Activated T-cell treated with anti-CD3 and anti-CD28 coated beads, Interleukin-2, amount 50 U/mL, for 4 hours (primary cell): Measurements from ENCODE around the gene ITGB5. TPM values are rescaled to one million over a fixed set of nuclear protein-coding genes. Genes with fewer than 3 reads are reported as not detected.

Source experiments
- ATAC-seq, 2 donors: fragments of 200-7000 bp; cut with Tn5 transposase; one replicate each; pipeline ENCODE4 v1.10.0; 2021
- DNase-seq: peaks from one replicate; pipeline ENCODE4 v3.0.0-alpha.2; 2020
- H3K27me3 Mint-ChIP-seq: one replicate; pipeline ENCODE4 v1.8.0; 2021; ENCODE audit warnings: low read depth, mixed read lengths
- H3K36me3 Mint-ChIP-seq: one replicate; pipeline ENCODE4 v1.8.0; 2022; ENCODE audit warnings: mixed read lengths; ENCODE audit not compliant: insufficient read depth
- H3K4me1 Mint-ChIP-seq: one replicate; pipeline ENCODE4 v1.8.0; 2021; ENCODE audit warnings: low read depth, mixed read lengths
- H3K4me3 Mint-ChIP-seq: one replicate; pipeline ENCODE4 v1.8.0; 2021; ENCODE audit warnings: mild to moderate bottlenecking, moderate library complexity, mixed read lengths
- H3K9me3 Mint-ChIP-seq: one replicate; pipeline ENCODE4 v1.8.0; 2021; ENCODE audit warnings: mixed read lengths
- total RNA-seq, 3 donors: library from RNA; stranded (reverse); gene quantifications; one replicate each; pipeline ENCODE4 v1.2.1, GENCODE V29; 2021

The ITGB5 gene
- total RNA-seq, 3 donors from 2014 or later, result 0.71 to 0.87 (median 0.71) TPM

DNA sequence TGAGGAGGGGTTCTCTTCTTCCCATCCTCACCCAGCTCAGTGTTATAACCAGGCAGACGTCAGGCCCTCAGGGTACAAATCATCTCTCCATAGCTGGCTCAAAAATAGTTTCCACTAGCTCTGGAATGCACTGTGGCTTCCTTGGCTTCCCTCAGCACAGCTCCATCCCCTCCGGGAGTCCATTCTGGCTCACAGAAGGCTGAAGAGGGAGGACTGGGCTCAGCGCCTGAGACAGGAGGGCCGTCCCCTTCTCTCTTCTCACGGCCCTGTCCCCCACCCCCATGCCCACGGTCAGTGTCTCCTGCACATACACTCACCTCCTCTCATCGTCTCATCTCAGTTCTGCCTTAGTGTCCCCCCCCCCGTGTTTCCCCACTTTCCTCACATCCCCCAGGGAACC, 106.8 kb downstream of the ITGB5 start:
- ATAC-seq (no peak), DNase-seq (no peak)
- H3K36me3 Mint-ChIP-seq, result no peaks in the 10 kb centered on the region
- no peaks in the 10 kb centered on the region for H3K9me3 Mint-ChIP-seq
- no peak overlapping the region for H3K4me3 Mint-ChIP-seq
- no peaks in the 10 kb centered on the region for H3K27me3 Mint-ChIP-seq
- H3K4me1 Mint-ChIP-seq, result peaks cover 7% of the 10 kb centered on the region

- no peak for ATAC-seq
- H3K4me3 Mint-ChIP-seq, result no peak overlapping the region
- peaks cover 7% of the 10 kb centered on the region for H3K4me1 Mint-ChIP-seq
- no peaks in the 10 kb centered on the region for H3K36me3 Mint-ChIP-seq
- no peaks in the 10 kb centered on the region for H3K9me3 Mint-ChIP-seq
- no peaks in the 10 kb centered on the region for H3K27me3 Mint-ChIP-seq
- no peak for DNase-seq
These were observed 107.4 kb downstream of the ITGB5 start for GRCh38 chr3:124779751-124780191.

DNA sequence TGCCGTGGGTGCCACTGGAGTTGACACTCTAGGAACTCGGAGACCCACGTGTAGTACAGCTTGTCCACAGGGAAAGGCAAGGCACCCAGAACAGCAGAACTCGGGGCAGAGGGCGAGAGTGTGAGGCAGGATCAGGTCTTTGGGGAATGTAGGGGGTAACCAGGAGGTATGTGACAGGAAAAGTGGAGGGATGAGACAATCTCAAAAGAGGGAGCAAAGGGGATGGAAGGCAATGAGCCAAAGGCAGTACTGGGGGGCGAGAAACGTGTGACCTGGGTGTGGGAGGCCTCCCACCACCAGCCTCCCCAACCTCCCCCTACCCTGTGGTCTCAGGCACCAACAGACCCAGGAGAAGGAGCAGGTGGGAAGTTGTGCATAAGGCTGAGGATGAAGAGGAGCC, 108.0 kb downstream of the ITGB5 start:
- H3K36me3 Mint-ChIP-seq, result no peaks in the 10 kb centered on the region
- H3K9me3 Mint-ChIP-seq, result no peaks in the 10 kb centered on the region
- DNase-seq (no peak), ATAC-seq (no peak)
- no peaks in the 10 kb centered on the region for H3K27me3 Mint-ChIP-seq
- H3K4me1 Mint-ChIP-seq, result peaks cover 6% of the 10 kb centered on the region
- H3K4me3 Mint-ChIP-seq, result no peak overlapping the region

DNA sequence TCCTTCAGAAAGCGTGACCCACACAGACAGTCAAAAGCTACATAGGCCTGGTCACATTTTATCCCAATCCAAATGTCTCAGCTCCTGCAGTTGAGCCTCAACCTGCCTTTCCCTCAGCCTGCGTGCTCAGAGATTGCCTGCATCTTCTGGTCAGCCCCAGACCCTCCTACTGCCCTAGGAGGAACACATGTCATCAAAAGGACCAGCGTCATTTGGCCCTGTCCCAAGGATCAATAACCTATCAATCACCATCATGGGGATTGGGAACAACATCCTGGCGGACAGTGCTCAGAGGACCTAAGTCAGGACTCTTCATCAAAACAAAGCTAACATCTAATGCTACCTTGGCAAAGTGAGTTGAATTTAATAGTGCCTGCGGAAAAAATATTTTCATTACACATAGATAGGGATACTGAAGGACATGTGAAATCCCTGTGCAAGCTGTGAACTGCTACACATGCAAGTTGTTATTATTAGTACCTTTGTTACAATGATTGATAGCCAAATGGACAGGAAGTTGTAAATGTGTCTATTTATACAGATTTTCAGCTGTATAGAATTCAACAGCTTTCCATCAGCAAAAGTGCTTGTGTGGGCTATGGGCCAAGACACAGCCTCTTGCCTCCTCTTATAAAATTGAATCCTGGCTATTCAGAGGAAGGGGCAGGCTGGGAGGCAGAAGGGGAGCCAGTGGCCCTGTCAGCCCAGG, 109.2 kb downstream of the ITGB5 start:
- Mint-ChIP-seq H3K36me3 (no peaks in the 10 kb centered on the region), H3K4me1 (peaks cover 6% of the 10 kb centered on the region), H3K27me3 (peaks cover 2% of the 10 kb centered on the region), H3K4me3 (no peak overlapping the region), H3K9me3 (no peaks in the 10 kb centered on the region)
- DNase-seq (no peak), ATAC-seq (no peak)

DNA sequence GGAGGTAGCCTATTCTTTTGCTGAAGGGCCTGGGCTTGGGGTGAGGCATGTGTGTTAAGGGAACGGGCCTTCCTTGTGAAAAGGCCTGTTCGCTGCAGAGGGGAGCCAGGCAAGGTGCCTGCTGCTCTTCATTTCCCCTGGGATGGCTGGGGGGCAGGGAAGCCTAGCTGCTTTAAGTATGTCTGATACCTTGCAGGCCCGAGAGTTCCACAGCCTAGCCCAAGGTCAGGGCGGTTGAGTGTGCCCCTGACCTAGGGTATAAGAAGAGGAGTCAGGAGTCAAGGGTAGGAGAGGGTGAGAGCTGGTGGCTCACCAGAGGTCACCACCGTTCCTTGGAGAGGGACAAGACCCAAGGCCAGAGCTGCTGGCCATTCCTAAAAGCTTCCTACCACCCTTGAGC, 110.3 kb downstream of the ITGB5 start:
- Mint-ChIP-seq H3K9me3 (no peaks in the 10 kb centered on the region), H3K27me3 (peaks cover 10% of the 10 kb centered on the region), H3K4me1 (peaks cover 6% of the 10 kb centered on the region), H3K4me3 (no peak overlapping the region), H3K36me3 (no peaks in the 10 kb centered on the region)
- no peak for ATAC-seq
- DNase-seq, result no peak

GRCh38 chr3:124775877-124776276, 111.3 kb downstream of the ITGB5 start:
- DNase-seq (no peak), ATAC-seq (no peak)
- Mint-ChIP-seq H3K4me3 (no peak overlapping the region), H3K27me3 (peaks cover 11% of the 10 kb centered on the region), H3K36me3 (no peaks in the 10 kb centered on the region), H3K9me3 (no peaks in the 10 kb centered on the region), H3K4me1 (peaks cover 3% of the 10 kb centered on the region)

DNA sequence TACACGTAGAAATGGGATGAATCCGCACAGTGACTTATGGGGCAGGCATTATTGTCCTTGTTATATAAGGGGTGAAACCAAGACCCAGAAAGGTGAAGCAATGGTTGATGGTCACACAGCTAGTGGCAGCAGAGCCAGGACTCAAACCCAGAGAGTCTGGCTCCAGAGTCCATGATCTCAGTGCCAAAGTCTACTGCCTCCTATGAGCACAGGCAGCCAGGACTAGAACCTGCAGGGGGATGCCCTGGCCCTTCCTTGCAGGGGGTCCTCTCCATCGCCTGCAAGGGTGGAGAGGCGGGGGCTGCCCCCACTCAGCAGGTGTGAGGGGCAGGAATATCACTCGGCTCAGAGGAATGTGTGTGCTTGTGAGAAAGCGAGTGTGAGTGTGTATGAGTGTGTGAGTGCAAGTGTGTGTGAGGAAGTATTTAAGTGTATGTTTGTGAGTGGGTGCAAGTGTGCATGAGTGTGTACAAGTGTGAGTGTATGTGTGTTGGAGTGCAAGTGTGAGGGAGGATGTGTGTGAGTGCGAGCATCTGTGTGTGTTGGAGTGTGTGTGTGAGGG, 112.2 kb downstream of the ITGB5 start:
- H3K27me3 Mint-ChIP-seq, result peaks cover 11% of the 10 kb centered on the region
- DNase-seq (no peak), ATAC-seq (no peak)
- no peaks in the 10 kb centered on the region for H3K36me3 Mint-ChIP-seq
- H3K4me3 Mint-ChIP-seq, result no peak overlapping the region
- H3K4me1 Mint-ChIP-seq, result no peaks in the 10 kb centered on the region
- H3K9me3 Mint-ChIP-seq, result no peaks in the 10 kb centered on the region

DNA sequence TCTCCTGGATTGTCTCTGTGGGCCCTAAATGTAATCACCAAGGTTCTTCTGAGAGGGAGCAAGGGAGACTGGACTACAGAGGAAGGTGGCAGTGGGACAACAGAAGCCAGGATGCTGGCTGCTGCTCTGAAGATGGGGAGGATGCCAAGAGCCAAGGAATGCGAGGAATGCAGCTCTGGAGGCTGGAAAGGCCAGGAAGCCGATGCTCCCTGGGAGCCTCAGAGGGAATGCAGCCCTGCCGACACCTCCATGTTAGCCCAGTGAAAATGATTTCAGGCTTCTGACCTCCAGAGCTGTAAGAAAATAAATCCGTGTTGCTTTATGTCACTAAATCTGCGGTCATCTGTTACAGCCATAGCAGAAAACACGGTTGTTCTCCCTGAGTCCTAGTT, 112.8 kb downstream of the ITGB5 start:
- Mint-ChIP-seq H3K4me1 (no peaks in the 10 kb centered on the region), H3K9me3 (no peaks in the 10 kb centered on the region), H3K27me3 (peaks cover 11% of the 10 kb centered on the region), H3K36me3 (no peaks in the 10 kb centered on the region), H3K4me3 (no peak overlapping the region)
- no peak for DNase-seq
- ATAC-seq, result no peak

DNA sequence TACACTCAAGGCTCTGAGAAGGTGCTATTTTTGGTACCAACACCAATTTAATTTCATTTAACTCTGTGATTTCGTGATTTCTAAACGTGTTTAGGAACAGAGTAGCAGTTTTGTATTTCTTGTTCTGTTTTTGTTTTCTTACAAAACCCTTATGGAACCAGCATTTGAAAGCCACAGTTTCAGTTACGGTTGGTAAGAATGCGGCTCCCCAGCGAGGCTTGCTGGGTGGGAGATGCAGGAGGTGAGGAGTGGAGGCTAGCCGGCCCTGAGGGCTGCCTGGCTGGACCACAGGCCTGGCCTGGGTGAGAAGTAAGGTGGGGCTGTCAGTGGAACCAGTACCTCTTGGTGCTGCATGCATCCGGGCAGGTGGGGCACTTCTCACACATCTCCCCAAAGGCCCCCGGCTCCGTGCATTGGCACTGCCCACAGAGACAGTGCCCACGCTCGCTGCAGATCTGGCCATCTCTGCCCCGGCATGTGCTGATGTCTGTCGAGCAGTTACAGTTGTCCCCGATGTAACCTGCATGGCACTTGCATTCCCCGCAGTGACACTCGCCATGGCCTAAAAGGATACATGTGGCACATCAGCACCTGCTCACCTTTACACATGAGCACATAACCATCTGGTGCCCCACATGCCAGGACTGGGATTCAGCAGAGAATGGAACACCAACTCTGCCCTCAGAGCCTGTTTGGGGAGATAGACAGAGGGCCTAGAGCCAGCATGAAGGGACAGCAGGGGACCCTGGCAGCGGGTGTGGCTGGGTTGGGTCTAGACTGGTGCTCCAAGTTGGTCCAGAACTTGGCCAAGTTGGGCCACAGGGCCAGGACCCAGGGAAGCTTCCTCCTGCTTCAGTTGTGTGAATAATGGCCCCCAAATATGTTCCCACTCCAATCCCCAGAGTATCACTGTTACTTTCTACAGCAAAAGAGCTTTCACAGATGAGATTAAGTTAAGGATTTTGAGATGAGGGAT, 113.5 kb downstream of the ITGB5 start:
- Mint-ChIP-seq H3K36me3 (no peaks in the 10 kb centered on the region), H3K4me3 (no peak overlapping the region), H3K4me1 (no peaks in the 10 kb centered on the region), H3K9me3 (no peaks in the 10 kb centered on the region), H3K27me3 (peaks cover 11% of the 10 kb centered on the region)
- no peak for DNase-seq
- ATAC-seq, result no peak

GRCh38 chr3:124772081-124772831, 114.9 kb downstream of the ITGB5 start:
- H3K36me3 Mint-ChIP-seq, result no peaks in the 10 kb centered on the region
- ATAC-seq, result no peak
- DNase-seq, result no peak
- H3K9me3 Mint-ChIP-seq, result no peaks in the 10 kb centered on the region
- peaks cover 11% of the 10 kb centered on the region for H3K27me3 Mint-ChIP-seq
- H3K4me1 Mint-ChIP-seq, result no peaks in the 10 kb centered on the region
- H3K4me3 Mint-ChIP-seq, result no peak overlapping the region

GRCh38 chr3:124771083-124771445, 116.1 kb downstream of the ITGB5 start:
- DNase-seq (no peak), ATAC-seq (no peak)
- H3K4me1 Mint-ChIP-seq, result no peaks in the 10 kb centered on the region
- H3K36me3 Mint-ChIP-seq, result no peaks in the 10 kb centered on the region
- peaks cover 11% of the 10 kb centered on the region for H3K27me3 Mint-ChIP-seq
- H3K9me3 Mint-ChIP-seq, result no peaks in the 10 kb centered on the region
- H3K4me3 Mint-ChIP-seq, result no peak overlapping the region

- Mint-ChIP-seq H3K9me3 (no peaks in the 10 kb centered on the region), H3K36me3 (no peaks in the 10 kb centered on the region), H3K4me3 (no peak overlapping the region), H3K4me1 (no peaks in the 10 kb centered on the region), H3K27me3 (peaks cover 11% of the 10 kb centered on the region)
- DNase-seq (no peak), ATAC-seq (no peak)
These were observed 116.7 kb downstream of the ITGB5 start for GRCh38 chr3:124770336-124771082.

GRCh38 chr3:124769462-124769861, 117.7 kb downstream of the ITGB5 start:
- Mint-ChIP-seq H3K4me3 (no peak overlapping the region), H3K4me1 (no peaks in the 10 kb centered on the region), H3K27me3 (peaks cover 11% of the 10 kb centered on the region), H3K9me3 (no peaks in the 10 kb centered on the region), H3K36me3 (no peaks in the 10 kb centered on the region)
- no peak for ATAC-seq
- DNase-seq, result no peak
